HG03108 (cell line): ENCODE results near the gene LBR.
"Not testable (repeated sequence)": the region's sequence is repeated elsewhere in the genome, so short reads cannot be mapped to it uniquely, and the experiment has no call there.

Experiments
- ATAC-seq: cut with Tn5 transposase; IDR thresholded peaks from one replicate; pipeline ENCODE4 v1.9.1; 2021; ENCODE audit warnings: moderate library complexity; ENCODE audit not compliant: unreplicated experiment

LBR gene

GRCh38 chr1:225423518-225423855 is 4.4 kb downstream of the LBR start:
- ATAC-seq: no peak

- no peak for ATAC-seq
Measured at GRCh38 chr1:225422795-225423517, 4.9 kb downstream of the LBR start.

- no peak for ATAC-seq
Measured at GRCh38 chr1:225422031-225422605, 5.7 kb downstream of the LBR start.

- ATAC-seq: no peak
Measured at GRCh38 chr1:225418598-225418997, 9.2 kb downstream of the LBR start.

GRCh38 chr1:225418059-225418458 is 9.8 kb downstream of the LBR start:
- no peak for ATAC-seq

- ATAC-seq: no peak
Measured at GRCh38 chr1:225415967-225416745, 11.7 kb downstream of the LBR start.

GRCh38 chr1:225415307-225415706 is 12.5 kb downstream of the LBR start:
- no peak for ATAC-seq

GRCh38 chr1:225413708-225414375 is 14.0 kb downstream of the LBR start:
- no peak for ATAC-seq

- ATAC-seq: no peak
Measured at GRCh38 chr1:225412803-225413351, 15.0 kb downstream of the LBR start.

GRCh38 chr1:225412321-225412720 is 15.5 kb downstream of the LBR start:
- no peak for ATAC-seq

GRCh38 chr1:225410036-225410435 is 17.8 kb downstream of the LBR start:
- no peak for ATAC-seq

- no peak for ATAC-seq
Measured at GRCh38 chr1:225409051-225409450, 18.8 kb downstream of the LBR start.

- ATAC-seq: no peak
Measured at GRCh38 chr1:225408249-225408648, 19.6 kb downstream of the LBR start.

- ATAC-seq: no peak
Measured at GRCh38 chr1:225407755-225408154, 20.1 kb downstream of the LBR start.

- ATAC-seq: no peak
Measured at GRCh38 chr1:225406976-225407725, 20.7 kb downstream of the LBR start.

- no peak for ATAC-seq
Measured at GRCh38 chr1:225400968-225401367, 26.9 kb downstream of the LBR start.

- ATAC-seq: no peak
Measured at GRCh38 chr1:225396357-225396756, 31.5 kb downstream of the LBR start.

- no peak for ATAC-seq
Measured at GRCh38 chr1:225389843-225390242, 38.0 kb downstream of the LBR start.

- no peak for ATAC-seq
Measured at GRCh38 chr1:225388372-225388771, 39.5 kb downstream of the LBR start.

- not testable (repeated sequence) for ATAC-seq
Measured at GRCh38 chr1:225386860-225387259, 41.0 kb downstream of the LBR start.

GRCh38 chr1:225380691-225381090 is 47.1 kb downstream of the LBR start:
- ATAC-seq: no peak
